K562 (cell line): Measurements from ENCODE around the gene HOXB1. TPM values are rescaled to one million over a fixed set of nuclear protein-coding genes. Genes with fewer than 3 reads are reported as not detected.
A peak's percentile ranks its signal among the peaks of the same experiment; 100 is the strongest.

Source experiments
- ATAC-seq: fragments of 200-7000 bp; cut with Tn5 transposase; 3 replicates; pipeline ENCODE4 v1.9.1; 2020; ENCODE audit warnings: moderate library complexity
- BruUV-seq: library from RNA; stranded (reverse); fragments of 400-500 nt; replicated peaks from 2 replicates; lab custom pipeline; 2021; lab: Mats Ljungman, UMichigan
- CTCF ChIA-PET: fragments of 300-600 bp; formaldehyde crosslinking; extraction: SDS; loops from one replicate; lab custom pipeline; 2021; ENCODE audit warnings: low intra/inter-chr PET ratio; lab: Yijun Ruan, JAX
- POLR2A ChIA-PET: fragments of 300-600, 350-650 bp; sonication (Branson Sonifier 250); formaldehyde crosslinking; extraction: SDS; loops from one replicate; lab custom pipeline; 2021; ENCODE audit warnings: antibody characterized with exemption, inconsistent platforms; lab: Yijun Ruan, JAX
- DNase-seq, 4 experiments: peaks; one replicate each; pipeline versions ENCODE4 v3.0.0 to v3.0.0-alpha.2; 2011 to 2018; ENCODE audit warnings: low spot score in 3 of 4, mixed read lengths in 3 of 4; ENCODE audit errors: extremely low read depth in 1 of 4
- FAIRE-seq: peaks from 2 replicates; lab custom pipeline; 2011; peaks lifted over from hg19 to GRCh38; lab: Jason Lieb, UNC
- H2AFZ ChIP-seq: 2 replicates; pipeline ENCODE4 v1.6.0; 2011; ENCODE audit warnings: low read depth, low read length, control low read depth, inconsistent platforms
- H3K27ac ChIP-seq: fragments of 200-600 bp; 3 replicates; pipeline ENCODE4 v1.8.0; 2011; ENCODE audit warnings: low read depth, mild to moderate bottlenecking, control low read depth, inconsistent platforms, low read length, moderate library complexity, mixed read lengths; ENCODE audit errors: extremely low read depth
- H3K27me3 ChIP-seq, 2 experiments: fragments of 300-600 bp in 1 of 2; 2 replicates in 1 of 2; 3 replicates in 1 of 2; pipeline versions ENCODE4 v1.6.0 to v1.8.0; 2011; ENCODE audit warnings: inconsistent platforms in 2 of 2, low read length in 2 of 2, mild to moderate bottlenecking in 1 of 2, mixed read lengths in 1 of 2, moderate library complexity in 1 of 2; ENCODE audit not compliant: control insufficient read depth in 2 of 2, insufficient read depth in 2 of 2
- H3K36me3 ChIP-seq: fragments of 300-600 bp; 3 replicates; pipeline ENCODE4 v1.8.0; 2011; ENCODE audit warnings: mild to moderate bottlenecking, low read length, inconsistent platforms; ENCODE audit not compliant: control insufficient read depth, insufficient read depth
- H3K4me1 ChIP-seq, 2 experiments: fragments of 200-600 bp in 1 of 2; replicated peaks in 1 of 2; 2 replicates in 1 of 2; 3 replicates in 1 of 2; pipeline versions ENCODE4 v1.5.1 to v1.8.0; 2011; ENCODE audit warnings: inconsistent platforms in 2 of 2, low read length in 2 of 2, mild to moderate bottlenecking in 1 of 2, mixed read lengths in 1 of 2, moderate library complexity in 1 of 2; ENCODE audit not compliant: control insufficient read depth in 2 of 2, insufficient read depth in 2 of 2
- H3K4me2 ChIP-seq: 2 replicates; pipeline ENCODE4 v1.6.1; 2011; ENCODE audit warnings: low read length, control low read depth, inconsistent platforms, mixed read lengths; ENCODE audit not compliant: insufficient read depth
- H3K4me3 ChIP-seq: fragments of 200-600 bp; sonication (generic), shearing (Covaris generic); 2 replicates; pipeline ENCODE4 v1.5.1; 2016; ENCODE audit warnings: control low read depth, inconsistent platforms
- H3K79me2 ChIP-seq: fragments of 200-600 bp; 3 replicates; pipeline ENCODE4 v1.8.0; 2011; ENCODE audit warnings: low read length, inconsistent platforms; ENCODE audit not compliant: control insufficient read depth, insufficient read depth
- H3K9ac ChIP-seq, 2 experiments: 2 replicates each; pipeline versions ENCODE4 v1.6.0 to v1.6.1; 2011; ENCODE audit warnings: low read depth in 2 of 2, low read length in 2 of 2, control low read depth in 1 of 2, inconsistent platforms in 1 of 2, mild to moderate bottlenecking in 1 of 2, mixed read lengths in 1 of 2; ENCODE audit not compliant: insufficient read depth in 1 of 2
- H3K9me1 ChIP-seq: one replicate; pipeline ENCODE4 v1.6.0; 2011; ENCODE audit warnings: inconsistent platforms, mild to moderate bottlenecking, low read length, moderate library complexity; ENCODE audit not compliant: control insufficient read depth, insufficient read depth
- H3K9me3 ChIP-seq: replicated peaks from 2 replicates; pipeline ENCODE4 v1.5.1; 2011; ENCODE audit warnings: low read depth, low read length, inconsistent platforms; ENCODE audit not compliant: control insufficient read depth, insufficient read depth
- H4K20me1 ChIP-seq: replicated peaks from 2 replicates; pipeline ENCODE4 v1.6.1; 2011; ENCODE audit warnings: low read length, inconsistent platforms, mixed read lengths; ENCODE audit not compliant: control insufficient read depth, insufficient read depth
- BACH1 ChIP-seq: fragments of 200-800 bp; sonication (Bioruptor generic); IDR thresholded peaks from 2 replicates; pipeline ENCODE4 v1.6.1; 2016; ENCODE audit warnings: missing genetic modification characterization, missing compliant biosample characterization
- BHLHE40 ChIP-seq: IDR thresholded peaks from 2 replicates; pipeline ENCODE4 v1.6.1; 2011; ENCODE audit warnings: low read length, improper control_type of control experiment
- CEBPB ChIP-seq: fragments of 450-650 bp; IDR thresholded peaks from 2 replicates; pipeline ENCODE4 v1.6.1; 2016; ENCODE audit warnings: missing genetic modification characterization, missing compliant biosample characterization
- CHD2 ChIP-seq: IDR thresholded peaks from 2 replicates; pipeline ENCODE4 v1.6.1; 2011; ENCODE audit warnings: low read depth, low read length
- FOS ChIP-seq: IDR thresholded peaks from 3 replicates; pipeline ENCODE4 v1.6.1; 2011; ENCODE audit not compliant: insufficient read length; ENCODE audit errors: extremely low read depth
- GTF2F1 ChIP-seq: IDR thresholded peaks from 2 replicates; pipeline ENCODE4 v1.6.1; 2011; ENCODE audit warnings: low read depth, low read length, improper control_type of control experiment
- HIVEP1 ChIP-seq: fragments of 250-450 bp; sonication (Bioruptor Pico); IDR thresholded peaks from 2 replicates; pipeline ENCODE4 v1.4.0; 2020; ENCODE audit warnings: mild to moderate bottlenecking
- L3MBTL2 ChIP-seq: fragments of 450-650 bp; IDR thresholded peaks from 2 replicates; pipeline ENCODE4 v1.6.1; 2016; ENCODE audit warnings: mild to moderate bottlenecking, moderate library complexity
- MYNN ChIP-seq, 2 experiments: sonication (generic); formaldehyde crosslinking in 1 of 2; IDR thresholded peaks; 2 replicates each; pipeline versions ENCODE4 v1.5.0 to v1.6.1; 2016 to 2020; ENCODE audit warnings: antibody characterized with exemption in 1 of 2, missing genetic modification reagents in 1 of 2
- NR1H2 ChIP-seq: sonication (generic); formaldehyde crosslinking; IDR thresholded peaks from 2 replicates; pipeline ENCODE4 v1.4.0; 2020; ENCODE audit warnings: mild to moderate bottlenecking, missing genetic modification reagents
- POLR2H ChIP-seq: IDR thresholded peaks from 2 replicates; pipeline ENCODE4 v1.6.1; 2016; ENCODE audit warnings: missing genetic modification characterization, low read depth, mild to moderate bottlenecking, control low read depth, missing compliant biosample characterization, moderate library complexity
- RBM25 ChIP-seq: fragments of 200-400 bp; formaldehyde crosslinking; IDR thresholded peaks from 2 replicates; pipeline ENCODE4 v1.6.1; 2018; ENCODE audit warnings: low read length, low read depth, moderate library complexity; ENCODE audit not compliant: severe bottlenecking
- TEAD4 ChIP-seq, 2 experiments: sonication (generic) in 1 of 2; formaldehyde crosslinking in 1 of 2; IDR thresholded peaks; 2 replicates each; pipeline versions ENCODE4 v1.6.1 to v1.8.0; 2012 to 2022; ENCODE audit warnings: borderline replicate concordance in 1 of 2, inconsistent platforms in 1 of 2, low read length in 1 of 2, mild to moderate bottlenecking in 1 of 2, missing genetic modification reagents in 1 of 2
- YY1 ChIP-seq, 3 experiments: IDR thresholded peaks; 2 replicates each; pipeline ENCODE4 v1.6.1; 2011; ENCODE audit warnings: low read length in 2 of 3, mild to moderate bottlenecking in 2 of 3, moderate library complexity in 2 of 3, borderline replicate concordance in 1 of 3, control low read depth in 1 of 3, low read depth in 1 of 3; ENCODE audit not compliant: insufficient read depth in 3 of 3, insufficient replicate concordance in 2 of 3, control insufficient read depth in 1 of 3, insufficient read length in 1 of 3; ENCODE audit errors: extremely low read depth in 1 of 3
- ZNF212 ChIP-seq: fragments of 450-650 bp; formaldehyde crosslinking; IDR thresholded peaks from 2 replicates; pipeline ENCODE4 v1.4.0; 2020; ENCODE audit warnings: mild to moderate bottlenecking
- ZNF76 ChIP-seq: fragments of 250-450 bp; sonication (Bioruptor Pico); IDR thresholded peaks from 2 replicates; pipeline ENCODE4 v1.4.0; 2020; ENCODE audit warnings: mild to moderate bottlenecking, moderate library complexity, borderline replicate concordance
- ZNF766 ChIP-seq: fragments of 200-800 bp; sonication (Bioruptor generic); conservative IDR thresholded peaks from 2 replicates; pipeline ENCODE4 v1.6.1; 2016; ENCODE audit warnings: missing genetic modification characterization, missing compliant biosample characterization
- WGBS: fragments of 100-300 bp; shearing (Covaris generic); methylation state at CpG from one replicate; pipeline ENCODE4 v1.1.6; 2016; ENCODE audit warnings: low coverage, mixed read lengths; ENCODE audit not compliant: insufficient coverage; ENCODE audit errors: missing lambda C conversion rate; 5-methylcytosine and 5-hydroxymethylcytosine counted together
- in situ Hi-C: fragments of 300-500 bp; cut with MboI; formaldehyde crosslinking; loops from 4 replicates; pipeline ENCODE4 v1.15.0; 2018; ENCODE audit warnings: inconsistent platforms, mixed read lengths
- intact Hi-C: fragments of 100-400 bp; cut with micrococcal nuclease; formaldehyde crosslinking; loops from 2 replicates; pipeline ENCODE4 v1.14.2; 2022
- polyA plus RNA-seq, 8 experiments: library from polyadenylated mRNA; depleted of rRNA in 4 of 8; stranded (reverse) in 5 of 8; unstranded in 3 of 8; fragments of >200 nt; fragmentation: Nextera tagmentation in 2 of 8; fragmentation: Illumina TruSeq in 1 of 8; extraction: Ambion mirVana in 2 of 8; extraction: Trizol in 1 of 8; gene quantifications; 2 replicates each; pipeline versions ENCODE4 v1.2.1 to v1.2.3, GENCODE V29; 2011 to 2014; ENCODE audit warnings: inconsistent platforms in 1 of 8, missing spikeins in 1 of 8
- total RNA-seq, 7 experiments: library from RNA; depleted of rRNA in 6 of 7; stranded (reverse); fragments of >200 nt in 6 of 7; fragmentation: Illumina TruSeq in 2 of 7; extraction: Trizol in 2 of 7; gene quantifications; 2 replicates each; pipeline versions ENCODE4 v1.2.1 to v1.2.3, GENCODE V29; 2011 to 2021; ENCODE audit warnings: low replicate concordance in 1 of 7
- TF ChIP-seq, protein P1 (sequence below): sonication (generic); formaldehyde crosslinking; IDR thresholded peaks from 2 replicates; pipeline ENCODE4 v1.9.0; 2022; ENCODE audit warnings: mild to moderate bottlenecking, missing genetic modification reagents

Gene HOXB1
- total and polyA plus RNA-seq, 9 of the 15 experiments (the other 6 are each of a cell fraction or from before 2014, with no cell fraction given): 0.04 TPM; not detected in 8

DNA sequence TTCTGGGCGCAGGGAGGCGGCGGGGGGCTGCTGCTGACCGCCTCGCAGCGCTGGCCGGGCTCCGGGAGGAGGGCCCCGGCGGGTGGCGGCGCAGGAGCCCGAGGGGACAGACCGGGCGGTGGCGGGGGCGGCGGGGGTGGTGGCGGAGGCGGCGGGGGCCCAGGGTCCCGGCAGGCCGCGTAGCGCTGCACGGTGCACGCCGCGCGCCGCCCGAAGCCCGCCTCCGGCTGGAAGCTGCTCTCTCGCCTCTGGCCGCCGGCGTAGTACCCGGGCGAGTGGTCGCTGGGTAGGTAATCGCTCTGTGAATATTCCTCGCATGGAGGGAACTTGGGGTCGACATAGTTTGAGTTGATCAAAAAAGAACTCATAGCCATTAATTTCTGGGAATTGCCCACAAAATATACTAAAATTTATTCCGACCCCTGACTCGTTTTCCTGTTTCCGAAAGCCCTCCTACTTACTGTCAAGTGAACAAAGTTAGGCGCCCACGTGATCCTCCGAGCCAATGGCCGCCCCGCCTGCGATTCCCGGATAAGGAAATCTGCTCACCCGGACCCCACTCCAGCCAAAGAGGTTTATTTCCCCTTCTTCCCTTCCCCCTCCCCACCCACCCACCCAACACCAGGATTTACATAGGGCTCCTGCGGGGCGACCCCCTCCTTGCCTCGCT lies 47.3 kb upstream of the HOXB1 start, which contains the start of gene HOXB4:
TSS of gene HOXB4 (minus strand) at position 405 of the 670 bp plus-strand sequence. CDS start at position 374, 31 bp downstream.
- peak; percentile 69 for FAIRE-seq
- Histone ChIP-seq H3K79me2 (peaks cover 98% of the 10 kb centered on the region), H3K9ac (peak within 1 kb of the TSS; percentile 95 to 97), H3K4me1 (peaks cover 43 to 53% of the 10 kb centered on the region in 2 experiments), H3K36me3 (peaks cover 32% of the 10 kb centered on the region; the same call in 2 of the 3 replicates), H3K27ac (peak within 1 kb of the TSS; percentile 95), H3K9me3 (no peaks in the 10 kb centered on the region), H2AFZ (peak within 1 kb of the TSS; percentile 61; the same call in 1 of the 2 replicates), H3K27me3 (no peaks in the 10 kb centered on the region), H4K20me1 (no peaks in the 10 kb centered on the region), H3K9me1 (no peaks in the 10 kb centered on the region), H3K4me2 (peak within 1 kb of the TSS; percentile 93), H3K4me3 (peak within 1 kb of the TSS; percentile 71)
- intact Hi-C loops: no loop called here
- ChIA-PET CTCF (interaction anchor here (0.6 kb wide), 1 partner anchor 12 kb away, joined by 3 read pairs; no protein-coding TSS in a partner anchor), POLR2A (interaction anchor here (0.6 to 1.2 kb wide), 5 partner anchors 15 to 75 kb away, joined by 3 to 5 read pairs (median 3); partner anchors contain the start of gene HOXB5)
- peak; percentile 50 for ATAC-seq
- under 1% methylated on average over 37 of the region's 58 CpGs for WGBS
- peak; percentile 87 to 95 (median 90) for DNase-seq
- BruUV-seq: no TSS peak
- in situ Hi-C loops: no loop called here
- TF ChIP-seq POLR2H (tag) (peak; percentile 59; the same call in 1 of the 2 replicates), BACH1 (tag) (peak; percentile 34; the same call in 1 of the 2 replicates), GTF2F1 (0 out of 2 replicates have a peak, but pooled peaks have one; percentile 20), TEAD4 (IDR thresholded peaks at IDR 0.05; ENCODE audit: low read length) (peak; percentile 31; the same call in 1 of the 2 replicates), TEAD4 (CRISPR knock-in tag; IDR thresholded peaks at IDR 0.05; ENCODE audit: borderline replicate concordance) (no peak), NR1H2 (no peak), BHLHE40 (0 out of 2 replicates have a peak, but pooled peaks have one; percentile 6), CHD2 (no peak), MYNN (IDR thresholded peaks at IDR 0.05) (0 out of 2 replicates have a peak, but pooled peaks have one; percentile 2), MYNN (CRISPR knock-in tag; IDR thresholded peaks at IDR 0.05) (no peak), HIVEP1 (0 out of 2 replicates have a peak, but pooled peaks have one; percentile 34), ZNF766 (CRISPR knock-in tag) (peak; percentile 97), FOS (peak; percentile 33), CEBPB (no peak), ZNF212 (0 out of 2 replicates have a peak, but pooled peaks have one; percentile 33), RBM25 (peak; percentile 37), L3MBTL2 (peak; percentile 36; the same call in 1 of the 2 replicates), ZNF76 (CRISPR knock-in tag) (no peak), YY1 (IDR thresholded peaks at IDR 0.05; ENCODE audit: borderline replicate concordance in 1 of 3, control insufficient read depth in 1 of 3, extremely low read depth in 1 of 3, insufficient read depth in 3 of 3, insufficient read length in 1 of 3, insufficient replicate concordance in 2 of 3, low read depth in 1 of 3, low read length in 2 of 3) (peak in 2 of 3 experiments; percentile 72 to 89)
- TF ChIP-seq, protein P1, sequence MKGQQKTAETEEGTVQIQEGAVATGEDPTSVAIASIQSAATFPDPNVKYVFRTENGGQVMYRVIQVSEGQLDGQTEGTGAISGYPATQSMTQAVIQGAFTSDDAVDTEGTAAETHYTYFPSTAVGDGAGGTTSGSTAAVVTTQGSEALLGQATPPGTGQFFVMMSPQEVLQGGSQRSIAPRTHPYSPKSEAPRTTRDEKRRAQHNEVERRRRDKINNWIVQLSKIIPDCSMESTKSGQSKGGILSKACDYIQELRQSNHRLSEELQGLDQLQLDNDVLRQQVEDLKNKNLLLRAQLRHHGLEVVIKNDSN (CRISPR knock-in tag): peak; percentile 92
